ENCODE measurements around the gene ZBTB38.

DNA sequence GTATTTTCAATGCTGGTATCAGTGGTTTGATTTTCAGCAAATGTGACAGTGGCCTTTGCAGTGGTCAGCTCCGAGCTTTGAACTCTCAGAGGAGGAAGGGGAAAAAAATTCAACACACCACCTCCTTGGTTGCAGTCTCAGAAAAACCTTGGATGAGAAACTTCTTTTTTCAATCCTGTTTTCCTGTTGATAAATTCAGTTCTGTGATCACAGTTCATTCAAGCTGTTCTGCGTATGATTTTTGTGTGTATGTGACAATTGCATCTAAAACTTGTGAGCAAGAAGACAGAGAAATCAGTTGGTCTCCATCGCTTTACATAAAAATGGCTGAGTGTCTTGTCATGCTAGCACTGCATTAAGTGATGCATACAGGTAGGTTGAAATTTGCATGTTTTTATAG lies 19.2 kb downstream of the ZBTB38 start:
- TF ChIP-seq EZH2phosphoT487 (IDR thresholded peaks at IDR 0.05; ENCODE audit: unreplicated experiment) (no peak), POLR2AphosphoS5 (IDR thresholded peaks at IDR 0.05; ENCODE audit: low read depth) (no peak), EZH2 (IDR thresholded peaks at IDR 0.05; ENCODE audit: low read depth, unreplicated experiment) (no peak), ZNF331 (CRISPR knock-in tag; IDR thresholded peaks at IDR 0.05; ENCODE audit: low read depth) (no peak), JUNB (IDR thresholded peaks at IDR 0.05; ENCODE audit: unreplicated experiment) (no peak)
- TF ChIP-seq, protein P1, sequence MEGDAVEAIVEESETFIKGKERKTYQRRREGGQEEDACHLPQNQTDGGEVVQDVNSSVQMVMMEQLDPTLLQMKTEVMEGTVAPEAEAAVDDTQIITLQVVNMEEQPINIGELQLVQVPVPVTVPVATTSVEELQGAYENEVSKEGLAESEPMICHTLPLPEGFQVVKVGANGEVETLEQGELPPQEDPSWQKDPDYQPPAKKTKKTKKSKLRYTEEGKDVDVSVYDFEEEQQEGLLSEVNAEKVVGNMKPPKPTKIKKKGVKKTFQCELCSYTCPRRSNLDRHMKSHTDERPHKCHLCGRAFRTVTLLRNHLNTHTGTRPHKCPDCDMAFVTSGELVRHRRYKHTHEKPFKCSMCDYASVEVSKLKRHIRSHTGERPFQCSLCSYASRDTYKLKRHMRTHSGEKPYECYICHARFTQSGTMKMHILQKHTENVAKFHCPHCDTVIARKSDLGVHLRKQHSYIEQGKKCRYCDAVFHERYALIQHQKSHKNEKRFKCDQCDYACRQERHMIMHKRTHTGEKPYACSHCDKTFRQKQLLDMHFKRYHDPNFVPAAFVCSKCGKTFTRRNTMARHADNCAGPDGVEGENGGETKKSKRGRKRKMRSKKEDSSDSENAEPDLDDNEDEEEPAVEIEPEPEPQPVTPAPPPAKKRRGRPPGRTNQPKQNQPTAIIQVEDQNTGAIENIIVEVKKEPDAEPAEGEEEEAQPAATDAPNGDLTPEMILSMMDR (conservative IDR thresholded peaks at IDR 0.05; ENCODE audit: low read depth in 2 of 2): no peak
- TF ChIP-seq, protein P2, sequence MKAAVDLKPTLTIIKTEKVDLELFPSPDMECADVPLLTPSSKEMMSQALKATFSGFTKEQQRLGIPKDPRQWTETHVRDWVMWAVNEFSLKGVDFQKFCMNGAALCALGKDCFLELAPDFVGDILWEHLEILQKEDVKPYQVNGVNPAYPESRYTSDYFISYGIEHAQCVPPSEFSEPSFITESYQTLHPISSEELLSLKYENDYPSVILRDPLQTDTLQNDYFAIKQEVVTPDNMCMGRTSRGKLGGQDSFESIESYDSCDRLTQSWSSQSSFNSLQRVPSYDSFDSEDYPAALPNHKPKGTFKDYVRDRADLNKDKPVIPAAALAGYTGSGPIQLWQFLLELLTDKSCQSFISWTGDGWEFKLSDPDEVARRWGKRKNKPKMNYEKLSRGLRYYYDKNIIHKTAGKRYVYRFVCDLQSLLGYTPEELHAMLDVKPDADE (IDR thresholded peaks at IDR 0.05): no peak
- TF ChIP-seq, protein P3, sequence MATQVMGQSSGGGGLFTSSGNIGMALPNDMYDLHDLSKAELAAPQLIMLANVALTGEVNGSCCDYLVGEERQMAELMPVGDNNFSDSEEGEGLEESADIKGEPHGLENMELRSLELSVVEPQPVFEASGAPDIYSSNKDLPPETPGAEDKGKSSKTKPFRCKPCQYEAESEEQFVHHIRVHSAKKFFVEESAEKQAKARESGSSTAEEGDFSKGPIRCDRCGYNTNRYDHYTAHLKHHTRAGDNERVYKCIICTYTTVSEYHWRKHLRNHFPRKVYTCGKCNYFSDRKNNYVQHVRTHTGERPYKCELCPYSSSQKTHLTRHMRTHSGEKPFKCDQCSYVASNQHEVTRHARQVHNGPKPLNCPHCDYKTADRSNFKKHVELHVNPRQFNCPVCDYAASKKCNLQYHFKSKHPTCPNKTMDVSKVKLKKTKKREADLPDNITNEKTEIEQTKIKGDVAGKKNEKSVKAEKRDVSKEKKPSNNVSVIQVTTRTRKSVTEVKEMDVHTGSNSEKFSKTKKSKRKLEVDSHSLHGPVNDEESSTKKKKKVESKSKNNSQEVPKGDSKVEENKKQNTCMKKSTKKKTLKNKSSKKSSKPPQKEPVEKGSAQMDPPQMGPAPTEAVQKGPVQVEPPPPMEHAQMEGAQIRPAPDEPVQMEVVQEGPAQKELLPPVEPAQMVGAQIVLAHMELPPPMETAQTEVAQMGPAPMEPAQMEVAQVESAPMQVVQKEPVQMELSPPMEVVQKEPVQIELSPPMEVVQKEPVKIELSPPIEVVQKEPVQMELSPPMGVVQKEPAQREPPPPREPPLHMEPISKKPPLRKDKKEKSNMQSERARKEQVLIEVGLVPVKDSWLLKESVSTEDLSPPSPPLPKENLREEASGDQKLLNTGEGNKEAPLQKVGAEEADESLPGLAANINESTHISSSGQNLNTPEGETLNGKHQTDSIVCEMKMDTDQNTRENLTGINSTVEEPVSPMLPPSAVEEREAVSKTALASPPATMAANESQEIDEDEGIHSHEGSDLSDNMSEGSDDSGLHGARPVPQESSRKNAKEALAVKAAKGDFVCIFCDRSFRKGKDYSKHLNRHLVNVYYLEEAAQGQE (IDR thresholded peaks at IDR 0.05; ENCODE audit: unreplicated experiment): no peak
- TF ChIP-seq, protein P4, sequence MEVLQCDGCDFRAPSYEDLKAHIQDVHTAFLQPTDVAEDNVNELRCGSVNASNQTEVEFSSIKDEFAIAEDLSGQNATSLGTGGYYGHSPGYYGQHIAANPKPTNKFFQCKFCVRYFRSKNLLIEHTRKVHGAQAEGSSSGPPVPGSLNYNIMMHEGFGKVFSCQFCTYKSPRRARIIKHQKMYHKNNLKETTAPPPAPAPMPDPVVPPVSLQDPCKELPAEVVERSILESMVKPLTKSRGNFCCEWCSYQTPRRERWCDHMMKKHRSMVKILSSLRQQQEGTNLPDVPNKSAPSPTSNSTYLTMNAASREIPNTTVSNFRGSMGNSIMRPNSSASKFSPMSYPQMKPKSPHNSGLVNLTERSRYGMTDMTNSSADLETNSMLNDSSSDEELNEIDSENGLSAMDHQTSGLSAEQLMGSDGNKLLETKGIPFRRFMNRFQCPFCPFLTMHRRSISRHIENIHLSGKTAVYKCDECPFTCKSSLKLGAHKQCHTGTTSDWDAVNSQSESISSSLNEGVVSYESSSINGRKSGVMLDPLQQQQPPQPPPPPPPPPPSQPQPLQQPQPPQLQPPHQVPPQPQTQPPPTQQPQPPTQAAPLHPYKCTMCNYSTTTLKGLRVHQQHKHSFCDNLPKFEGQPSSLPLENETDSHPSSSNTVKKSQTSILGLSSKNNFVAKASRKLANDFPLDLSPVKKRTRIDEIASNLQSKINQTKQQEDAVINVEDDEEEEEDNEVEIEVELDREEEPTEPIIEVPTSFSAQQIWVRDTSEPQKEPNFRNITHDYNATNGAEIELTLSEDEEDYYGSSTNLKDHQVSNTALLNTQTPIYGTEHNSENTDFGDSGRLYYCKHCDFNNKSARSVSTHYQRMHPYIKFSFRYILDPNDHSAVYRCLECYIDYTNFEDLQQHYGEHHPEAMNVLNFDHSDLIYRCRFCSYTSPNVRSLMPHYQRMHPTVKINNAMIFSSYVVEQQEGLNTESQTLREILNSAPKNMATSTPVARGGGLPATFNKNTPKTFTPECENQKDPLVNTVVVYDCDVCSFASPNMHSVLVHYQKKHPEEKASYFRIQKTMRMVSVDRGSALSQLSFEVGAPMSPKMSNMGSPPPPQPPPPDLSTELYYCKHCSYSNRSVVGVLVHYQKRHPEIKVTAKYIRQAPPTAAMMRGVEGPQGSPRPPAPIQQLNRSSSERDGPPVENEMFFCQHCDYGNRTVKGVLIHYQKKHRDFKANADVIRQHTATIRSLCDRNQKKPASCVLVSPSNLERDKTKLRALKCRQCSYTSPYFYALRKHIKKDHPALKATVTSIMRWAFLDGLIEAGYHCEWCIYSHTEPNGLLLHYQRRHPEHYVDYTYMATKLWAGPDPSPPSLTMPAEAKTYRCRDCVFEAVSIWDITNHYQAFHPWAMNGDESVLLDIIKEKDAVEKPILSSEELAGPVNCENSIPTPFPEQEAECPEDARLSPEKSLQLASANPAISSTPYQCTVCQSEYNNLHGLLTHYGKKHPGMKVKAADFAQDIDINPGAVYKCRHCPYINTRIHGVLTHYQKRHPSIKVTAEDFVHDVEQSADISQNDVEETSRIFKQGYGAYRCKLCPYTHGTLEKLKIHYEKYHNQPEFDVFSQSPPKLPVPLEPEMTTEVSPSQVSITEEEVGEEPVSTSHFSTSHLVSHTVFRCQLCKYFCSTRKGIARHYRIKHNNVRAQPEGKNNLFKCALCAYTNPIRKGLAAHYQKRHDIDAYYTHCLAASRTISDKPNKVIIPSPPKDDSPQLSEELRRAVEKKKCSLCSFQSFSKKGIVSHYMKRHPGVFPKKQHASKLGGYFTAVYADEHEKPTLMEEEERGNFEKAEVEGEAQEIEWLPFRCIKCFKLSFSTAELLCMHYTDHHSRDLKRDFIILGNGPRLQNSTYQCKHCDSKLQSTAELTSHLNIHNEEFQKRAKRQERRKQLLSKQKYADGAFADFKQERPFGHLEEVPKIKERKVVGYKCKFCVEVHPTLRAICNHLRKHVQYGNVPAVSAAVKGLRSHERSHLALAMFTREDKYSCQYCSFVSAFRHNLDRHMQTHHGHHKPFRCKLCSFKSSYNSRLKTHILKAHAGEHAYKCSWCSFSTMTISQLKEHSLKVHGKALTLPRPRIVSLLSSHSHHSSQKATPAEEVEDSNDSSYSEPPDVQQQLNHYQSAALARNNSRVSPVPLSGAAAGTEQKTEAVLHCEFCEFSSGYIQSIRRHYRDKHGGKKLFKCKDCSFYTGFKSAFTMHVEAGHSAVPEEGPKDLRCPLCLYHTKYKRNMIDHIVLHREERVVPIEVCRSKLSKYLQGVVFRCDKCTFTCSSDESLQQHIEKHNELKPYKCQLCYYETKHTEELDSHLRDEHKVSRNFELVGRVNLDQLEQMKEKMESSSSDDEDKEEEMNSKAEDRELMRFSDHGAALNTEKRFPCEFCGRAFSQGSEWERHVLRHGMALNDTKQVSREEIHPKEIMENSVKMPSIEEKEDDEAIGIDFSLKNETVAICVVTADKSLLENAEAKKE (CRISPR knock-in tag; IDR thresholded peaks at IDR 0.05): no peak

Data from GM23338 (cell line).